H1 (cell line): ENCODE measurements around the gene PTPRT. TPM values are rescaled to one million over a fixed set of nuclear protein-coding genes. Genes with fewer than 3 reads are reported as not detected.

Experiments used
- CTCF ChIA-PET: fragments of 300-600 bp; sonication (Branson Sonifier 250); formaldehyde crosslinking; loops from one replicate; lab custom pipeline; 2021; ENCODE audit not compliant: partially characterized antibody; lab: Charles Lee
- POLR2A ChIA-PET: fragments of 300-600 bp; sonication (Branson Sonifier 250); formaldehyde crosslinking; loops from one replicate; lab custom pipeline; 2021; ENCODE audit warnings: inconsistent platforms; ENCODE audit not compliant: partially characterized antibody; lab: Charles Lee
- DNase-seq, 2 experiments: peaks; one replicate each; pipeline versions ENCODE4 v3.0.0 to v3.0.0-alpha.2; 2010 to 2022; ENCODE audit warnings: low spot score in 2 of 2, low read depth in 1 of 2, mixed read lengths in 1 of 2
- FAIRE-seq: peaks from 2 replicates; lab custom pipeline; 2011; peaks lifted over from hg19 to GRCh38; lab: Jason Lieb, UNC
- H2AFZ ChIP-seq: 2 replicates; pipeline ENCODE4 v1.8.1; 2012; ENCODE audit warnings: low read length, inconsistent platforms
- H2AK5ac ChIP-seq: 2 replicates; pipeline ENCODE4 v1.6.1; 2013; ENCODE audit warnings: low read depth, low read length
- H2BK120ac ChIP-seq: replicated peaks from 2 replicates; pipeline ENCODE3; 2013; ENCODE audit warnings: low read depth, low read length, inconsistent platforms
- H2BK12ac ChIP-seq: 2 replicates; pipeline ENCODE4 v1.6.1; 2013; ENCODE audit warnings: low read depth, low read length
- H2BK15ac ChIP-seq: 2 replicates; pipeline ENCODE4 v1.6.1; 2013; ENCODE audit warnings: low read length
- H2BK20ac ChIP-seq: 2 replicates; pipeline ENCODE4 v1.6.1; 2013; ENCODE audit warnings: low read length
- H2BK5ac ChIP-seq: 2 replicates; pipeline ENCODE4 v1.6.1; 2013; ENCODE audit warnings: low read depth, low read length
- H3K14ac ChIP-seq: 2 replicates; pipeline ENCODE4 v1.6.1; 2013; ENCODE audit warnings: inconsistent platforms; ENCODE audit not compliant: insufficient read length
- H3K18ac ChIP-seq: 2 replicates; pipeline ENCODE4 v1.6.1; 2013; ENCODE audit warnings: low read length; ENCODE audit errors: extremely low read depth
- H3K23ac ChIP-seq: 2 replicates; pipeline ENCODE4 v1.6.1; 2013; ENCODE audit warnings: inconsistent platforms; ENCODE audit not compliant: insufficient read length
- H3K23me2 ChIP-seq: 2 replicates; pipeline ENCODE4 v1.6.1; 2013; ENCODE audit warnings: low read depth, low read length
- H3K27ac ChIP-seq: 2 replicates; pipeline ENCODE4 v1.6.1; 2011; ENCODE audit warnings: low read depth, low read length, inconsistent platforms
- H3K27me3 ChIP-seq, 4 experiments: replicated peaks in 1 of 4; 1 replicate in 1 of 4; 2 replicates in 3 of 4; pipeline versions ENCODE4 v1.6.1 to v1.8.1; 2011 to 2013; ENCODE audit warnings: low read length in 3 of 4, mild to moderate bottlenecking in 3 of 4, inconsistent platforms in 2 of 4, mixed read lengths in 2 of 4, moderate library complexity in 1 of 4; ENCODE audit not compliant: control insufficient read depth in 3 of 4, insufficient read depth in 3 of 4; ENCODE audit errors: extremely low read depth in 1 of 4
- H3K36me3 ChIP-seq, 4 experiments: 2 replicates each; pipeline versions ENCODE4 v1.6.1 to v1.8.1; 2011 to 2013; ENCODE audit warnings: mild to moderate bottlenecking in 4 of 4, low read length in 3 of 4, moderate library complexity in 2 of 4, control low read depth in 1 of 4, inconsistent platforms in 1 of 4; ENCODE audit not compliant: insufficient read depth in 4 of 4, control insufficient read depth in 2 of 4
- H3K4ac ChIP-seq: replicated peaks from 2 replicates; pipeline ENCODE3; 2013; ENCODE audit warnings: low read length, low read depth, mixed read lengths, inconsistent platforms; ENCODE audit not compliant: insufficient read length
- H3K4me1 ChIP-seq, 4 experiments: replicated peaks in 1 of 4; 1 replicate in 1 of 4; 2 replicates in 3 of 4; pipeline versions ENCODE4 v1.6.1 to v1.8.1; 2011 to 2013; ENCODE audit warnings: low read length in 3 of 4, inconsistent platforms in 2 of 4, mixed read lengths in 1 of 4; ENCODE audit not compliant: insufficient read depth in 4 of 4, control insufficient read depth in 3 of 4
- H3K4me2 ChIP-seq, 2 experiments: 2 replicates each; pipeline versions ENCODE4 v1.6.1 to v1.8.1; 2011 to 2013; ENCODE audit warnings: low read depth in 2 of 2, low read length in 2 of 2, control low read depth in 1 of 2, inconsistent platforms in 1 of 2, mild to moderate bottlenecking in 1 of 2; ENCODE audit not compliant: insufficient read depth in 1 of 2
- H3K4me3 ChIP-seq, 4 experiments: fragments of 200-600, 300-600 bp in 1 of 4; sonication (generic), shearing (Covaris generic), sonication (Bioruptor Twin) in 1 of 4; 2 replicates each; pipeline versions ENCODE4 v1.5.1 to v1.8.1; 2011 to 2016; ENCODE audit warnings: low read length in 4 of 4, low read depth in 3 of 4, control low read depth in 2 of 4, inconsistent platforms in 2 of 4, mild to moderate bottlenecking in 2 of 4, mixed read lengths in 1 of 4, moderate library complexity in 1 of 4; ENCODE audit not compliant: insufficient read depth in 2 of 4; ENCODE audit errors: extremely low read depth in 1 of 4
- H3K56ac ChIP-seq: replicated peaks from 2 replicates; pipeline ENCODE3; 2013; ENCODE audit warnings: low read depth, mild to moderate bottlenecking, mixed read lengths, low read length, inconsistent platforms; ENCODE audit not compliant: insufficient read length
- H3K79me1 ChIP-seq: 2 replicates; pipeline ENCODE4 v1.6.1; 2013; ENCODE audit warnings: low read depth, low read length, control low read depth
- H3K79me2 ChIP-seq, 2 experiments: 2 replicates each; pipeline versions ENCODE4 v1.6.1 to v1.8.1; 2012 to 2013; ENCODE audit warnings: low read length in 2 of 2, mild to moderate bottlenecking in 2 of 2, inconsistent platforms in 1 of 2; ENCODE audit not compliant: insufficient read depth in 2 of 2, control insufficient read depth in 1 of 2
- H3K9ac ChIP-seq, 4 experiments: replicated peaks in 1 of 4; 1 replicate in 1 of 4; 2 replicates in 3 of 4; pipeline versions ENCODE4 v1.6.1 to v1.8.1; 2011 to 2013; ENCODE audit warnings: low read depth in 3 of 4, low read length in 3 of 4, control low read depth in 2 of 4, mild to moderate bottlenecking in 2 of 4, moderate library complexity in 2 of 4, inconsistent platforms in 1 of 4; ENCODE audit errors: extremely low read depth in 1 of 4
- H3K9me3 ChIP-seq, 2 experiments: 2 replicates each; pipeline versions ENCODE4 v1.6.1 to v1.8.1; 2012 to 2013; ENCODE audit warnings: mild to moderate bottlenecking in 2 of 2, moderate library complexity in 2 of 2, control low read depth in 1 of 2, inconsistent platforms in 1 of 2, low read depth in 1 of 2, low read length in 1 of 2, mixed read lengths in 1 of 2; ENCODE audit not compliant: insufficient read depth in 2 of 2
- H4K20me1 ChIP-seq, 2 experiments: replicated peaks in 1 of 2; 2 replicates each; pipeline versions ENCODE3 to v1.8.1; 2011 to 2013; ENCODE audit warnings: inconsistent platforms in 2 of 2, low read length in 2 of 2, mild to moderate bottlenecking in 1 of 2; ENCODE audit not compliant: insufficient read depth in 2 of 2, control insufficient read depth in 1 of 2
- H4K5ac ChIP-seq: 2 replicates; pipeline ENCODE4 v1.6.1; 2013; ENCODE audit warnings: low read length, low read depth, mixed read lengths, inconsistent platforms; ENCODE audit not compliant: insufficient read length
- H4K8ac ChIP-seq: 2 replicates; pipeline ENCODE4 v1.8.0; 2013; ENCODE audit warnings: mild to moderate bottlenecking, moderate library complexity, low read length, inconsistent platforms; ENCODE audit not compliant: insufficient read depth; ENCODE audit errors: extremely low read depth
- H4K91ac ChIP-seq: replicated peaks from 2 replicates; pipeline ENCODE3; 2013; ENCODE audit warnings: low read length, mixed read lengths, inconsistent platforms; ENCODE audit not compliant: insufficient read length
- CEBPB ChIP-seq: IDR thresholded peaks from 2 replicates; pipeline ENCODE4 v1.6.1; 2012; ENCODE audit warnings: low read depth, low read length
- E2F6 ChIP-seq: IDR thresholded peaks from 2 replicates; pipeline ENCODE4 v1.6.1; 2012; ENCODE audit warnings: inconsistent platforms
- FOSL1 ChIP-seq: IDR thresholded peaks from 2 replicates; pipeline ENCODE4 v1.6.1; 2011; ENCODE audit warnings: mild to moderate bottlenecking, low read depth, low read length, moderate library complexity; ENCODE audit not compliant: insufficient read depth
- GTF2F1 ChIP-seq: IDR thresholded peaks from 2 replicates; pipeline ENCODE4 v1.6.1; 2012; ENCODE audit warnings: low read depth, low read length, improper control_type of control experiment, borderline replicate concordance
- PHF8 ChIP-seq: fragments of 200-600 bp; sonication (generic); conservative IDR thresholded peaks from 2 replicates; pipeline ENCODE4 v1.7.1; 2012; ENCODE audit warnings: low read depth, mild to moderate bottlenecking, inconsistent platforms, low read length, moderate library complexity
- SIN3A ChIP-seq, 2 experiments: IDR thresholded peaks in 1 of 2; conservative IDR thresholded peaks in 1 of 2; 2 replicates each; pipeline ENCODE4 v1.6.1; 2011 to 2012; ENCODE audit warnings: low read length in 2 of 2, improper control_type of control experiment in 1 of 2, low read depth in 1 of 2, mild to moderate bottlenecking in 1 of 2
- TBP ChIP-seq: IDR thresholded peaks from 2 replicates; pipeline ENCODE4 v1.6.1; 2011; ENCODE audit warnings: low read depth, low read length, improper control_type of control experiment
- WGBS, 2 experiments: shearing (Covaris generic) in 1 of 2; methylation state at CpG; one replicate each; pipeline versions ENCODE4 v1.1.6 to v1.1.7; 2013 to 2015; ENCODE audit warnings: low lambda C conversion rate in 2 of 2, mixed read lengths in 2 of 2, inconsistent platforms in 1 of 2, low coverage in 1 of 2, missing lambda C conversion rate in 1 of 2; ENCODE audit not compliant: insufficient replicate concordance in 2 of 2, insufficient coverage in 1 of 2, insufficient read length in 1 of 2; ENCODE audit errors: extremely low coverage in 1 of 2, missing lambda C conversion rate in 1 of 2; 5-methylcytosine and 5-hydroxymethylcytosine counted together
- polyA plus RNA-seq, 7 experiments: library from polyadenylated mRNA; depleted of rRNA in 3 of 7; stranded (reverse) in 5 of 7; unstranded in 2 of 7; fragments of >200 nt in 5 of 7; fragments of 200-250 nt in 2 of 7; gene quantifications; 1 replicate in 5 of 7; 2 replicates in 1 of 7; 4 replicates in 1 of 7; pipeline versions ENCODE4 v1.2.1 to v1.2.3, GENCODE V29; 2011 to 2013; ENCODE audit warnings: missing spikeins in 2 of 7, mixed read lengths in 2 of 7
- total RNA-seq: library from RNA; stranded (reverse); fragmentation: NEBNext Ultra II Directional; extraction: Animal tissue kit (Norgen Biotek cat#: 25700); gene quantifications from 2 replicates; pipeline ENCODE4 v1.2.1, GENCODE V29; 2021

The PTPRT gene
- total and polyA plus RNA-seq, 2 of the 8 experiments (the other 6 are each of a cell fraction or from before 2014, with no cell fraction given), result 0.33 to 1.8 TPM

GRCh38 chr20:42700372-42700771 lies 489.3 kb downstream of the PTPRT start:
- H3K9me3 ChIP-seq, result peaks cover 6 to 9% of the 10 kb centered on the region in 2 experiments; a peak in 3 of 4 replicates
- no peak overlapping the region for H3K4me2 ChIP-seq
- no peak overlapping the region for H3K4me3 ChIP-seq
- no peak overlapping the region for H4K5ac ChIP-seq
- H3K79me1 ChIP-seq, result no peaks in the 10 kb centered on the region
- no peak overlapping the region for H2BK20ac ChIP-seq
- WGBS, 2 experiments, result 97% methylated on average over 8 of the region's 8 CpGs; no CpG with 5 or more reads in 1 of the 2 experiments
- FAIRE-seq, result no peak
- no peaks in the 10 kb centered on the region for H3K4me1 ChIP-seq
- H4K20me1 ChIP-seq, result no peaks in the 10 kb centered on the region
- H3K27ac ChIP-seq, result no peak overlapping the region
- no peak overlapping the region for H2BK12ac ChIP-seq
- no peak overlapping the region for H3K23ac ChIP-seq
- H3K9ac ChIP-seq, result no peak overlapping the region
- H3K14ac ChIP-seq, result no peak overlapping the region
- DNase-seq, result no peak
- no peak overlapping the region for H2AFZ ChIP-seq
- H3K23me2 ChIP-seq, result no peaks in the 10 kb centered on the region; the same call in 1 of the 2 replicates
- POLR2A ChIA-PET, result no interaction called here
- no peak overlapping the region for H3K56ac ChIP-seq
- H3K4ac ChIP-seq, result no peak overlapping the region
- H4K91ac ChIP-seq, result no peak overlapping the region
- H2BK15ac ChIP-seq, result no peak overlapping the region
- H4K8ac ChIP-seq, result no peak overlapping the region
- H3K27me3 ChIP-seq, result peaks cover 0 to 1% (median 0%) of the 10 kb centered on the region in 4 experiments; a peak in 1 of 7 replicates
- CTCF ChIA-PET, result no interaction called here
- no peaks in the 10 kb centered on the region for H3K79me2 ChIP-seq
- H3K18ac ChIP-seq, result no peak overlapping the region
- no peaks in the 10 kb centered on the region for H3K36me3 ChIP-seq
- H2BK5ac ChIP-seq, result no peak overlapping the region
- no peak for TF ChIP-seq CEBPB
- no peak for TF ChIP-seq E2F6
- TF ChIP-seq GTF2F1, result no peak
- no peak for TF ChIP-seq TBP
- no peak for TF ChIP-seq FOSL1
- no peak for TF ChIP-seq SIN3A (conservative IDR thresholded peaks at IDR 0.05 in 1 of 2, IDR thresholded peaks at IDR 0.05 in 1 of 2; ENCODE audit: low read depth in 1 of 2, low read length in 2 of 2)
- no peak for TF ChIP-seq PHF8
- H2AK5ac ChIP-seq, result no peak overlapping the region
- no peak overlapping the region for H2BK120ac ChIP-seq
